GM21390 (cell line): ENCODE measurements around the gene DXO.
"Not testable (repeated sequence)": the region's sequence is repeated elsewhere in the genome, so short reads cannot be mapped to it uniquely, and the experiment has no call there.

Experiments used
- ATAC-seq: cut with Tn5 transposase; IDR thresholded peaks from one replicate; pipeline ENCODE4 v1.9.1; 2021; ENCODE audit not compliant: unreplicated experiment

DXO gene

DNA sequence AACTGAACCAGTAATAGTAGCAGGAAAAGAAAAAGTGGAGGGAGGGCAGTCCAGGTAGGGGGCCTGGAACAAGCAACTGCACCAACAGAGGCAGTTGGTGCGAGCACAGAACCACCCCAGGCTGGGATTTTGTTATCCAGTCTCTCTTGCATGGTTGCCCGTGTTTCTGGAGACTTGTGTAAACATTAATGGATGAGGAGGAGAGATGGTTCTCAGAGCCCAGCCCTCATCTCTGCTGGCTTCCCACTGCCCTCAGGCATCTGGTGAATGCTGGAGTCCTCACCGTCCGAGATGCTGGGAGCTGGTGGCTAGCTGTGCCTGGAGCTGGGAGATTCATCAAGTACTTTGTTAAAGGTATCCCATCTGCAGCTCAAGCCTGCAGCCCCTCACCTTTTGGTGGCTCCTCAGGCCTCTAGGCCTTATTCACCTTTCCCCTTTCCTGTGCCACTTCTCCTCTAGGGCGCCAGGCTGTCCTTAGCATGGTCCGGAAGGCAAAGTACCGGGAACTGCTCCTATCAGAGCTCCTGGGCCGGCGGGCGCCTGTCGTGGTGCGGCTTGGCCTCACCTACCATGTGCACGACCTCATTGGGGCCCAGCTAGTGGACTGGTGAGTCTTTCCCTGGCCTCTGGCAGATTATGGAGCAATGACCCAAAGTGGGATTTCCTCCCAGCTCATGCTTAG, 8.4 kb upstream of the DXO start:
- ATAC-seq = not testable (repeated sequence)

- ATAC-seq = no peak
These were observed 7.4 kb upstream of the DXO start for GRCh38 chr6:31979238-31979898.

DNA sequence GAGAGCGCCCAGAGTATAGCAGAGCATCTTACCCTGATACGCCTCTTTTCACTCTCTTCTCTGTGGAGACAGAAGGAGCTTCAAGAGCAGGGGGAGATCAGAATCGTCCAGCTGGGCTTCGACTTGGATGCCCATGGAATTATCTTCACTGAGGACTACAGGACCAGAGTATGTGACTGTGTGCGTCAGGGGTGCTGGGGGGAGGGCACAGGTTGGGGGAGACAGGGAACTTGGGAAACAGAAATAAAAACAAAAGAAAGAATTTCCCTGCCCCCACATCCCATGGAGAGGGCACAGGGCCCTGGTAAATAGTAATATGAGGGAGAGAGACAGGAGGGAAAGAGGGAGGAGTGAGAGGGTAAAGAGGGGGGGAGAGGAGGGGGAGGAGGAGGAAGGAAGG, 6.9 kb upstream of the DXO start:
- ATAC-seq = no peak

DNA sequence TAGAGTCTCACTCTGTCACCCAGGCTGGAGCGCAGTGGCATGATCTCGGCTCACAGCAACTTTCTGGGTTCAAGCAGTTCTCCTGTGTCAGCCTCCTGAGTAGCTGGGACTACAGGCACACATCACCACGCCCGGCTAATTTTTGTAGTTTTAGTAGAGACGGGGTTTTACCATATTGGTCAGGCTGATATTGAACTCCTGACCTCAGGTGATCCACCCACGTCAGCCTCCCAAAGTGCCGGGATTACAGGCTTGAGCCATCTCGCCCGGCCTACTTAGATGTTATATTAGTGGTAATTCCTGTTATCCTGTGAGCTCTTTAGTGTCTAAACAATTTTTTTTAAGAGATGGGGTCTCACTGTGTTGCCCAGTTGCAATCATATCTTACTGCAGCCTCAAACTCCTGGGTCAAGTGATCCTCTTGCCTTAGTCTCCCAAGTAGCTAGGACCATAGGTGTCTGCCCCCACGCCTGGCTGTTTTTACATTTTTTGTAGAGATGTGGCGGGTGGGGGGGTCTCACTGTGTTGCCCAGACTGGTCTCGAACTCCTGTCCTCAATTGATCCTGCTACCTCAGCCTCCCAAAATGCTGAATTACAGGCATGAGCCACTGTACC, 6.0 kb upstream of the DXO start:
- ATAC-seq = no peak

GRCh38 chr6:31976065-31976464, 4.1 kb upstream of the DXO start:
- ATAC-seq = not testable (repeated sequence)

DNA sequence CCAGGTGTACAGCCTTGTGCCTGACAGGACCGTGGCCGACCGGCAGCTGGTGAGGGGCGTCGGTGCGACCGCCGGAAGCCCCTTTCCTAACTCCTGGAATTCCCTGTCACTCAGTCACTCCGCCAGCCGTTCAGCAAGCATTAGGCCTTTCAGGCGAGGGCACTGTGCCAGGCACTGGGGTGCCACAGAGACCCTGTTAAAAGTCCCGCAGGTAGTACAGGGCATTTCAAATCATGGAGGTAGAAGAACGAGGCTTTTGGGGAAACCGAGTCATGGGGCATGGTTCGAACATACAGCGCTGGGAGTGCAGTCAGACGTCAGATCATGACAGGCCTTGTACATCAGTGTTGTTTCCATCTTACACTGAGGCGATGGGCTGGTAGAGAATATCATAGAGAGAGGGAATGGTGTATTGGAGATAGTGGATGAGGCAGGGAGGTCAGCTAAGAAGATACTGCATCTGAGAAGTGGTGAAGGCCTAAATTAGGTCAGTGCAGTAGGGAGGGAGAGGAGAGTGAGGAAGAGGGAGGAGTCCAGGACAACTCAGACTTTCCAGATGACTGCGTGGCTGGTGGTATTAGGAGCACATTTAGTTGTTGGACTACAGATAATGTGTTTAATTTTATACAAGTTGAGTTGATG, 892 bp upstream of the DXO start:
- ATAC-seq = no peak

DNA sequence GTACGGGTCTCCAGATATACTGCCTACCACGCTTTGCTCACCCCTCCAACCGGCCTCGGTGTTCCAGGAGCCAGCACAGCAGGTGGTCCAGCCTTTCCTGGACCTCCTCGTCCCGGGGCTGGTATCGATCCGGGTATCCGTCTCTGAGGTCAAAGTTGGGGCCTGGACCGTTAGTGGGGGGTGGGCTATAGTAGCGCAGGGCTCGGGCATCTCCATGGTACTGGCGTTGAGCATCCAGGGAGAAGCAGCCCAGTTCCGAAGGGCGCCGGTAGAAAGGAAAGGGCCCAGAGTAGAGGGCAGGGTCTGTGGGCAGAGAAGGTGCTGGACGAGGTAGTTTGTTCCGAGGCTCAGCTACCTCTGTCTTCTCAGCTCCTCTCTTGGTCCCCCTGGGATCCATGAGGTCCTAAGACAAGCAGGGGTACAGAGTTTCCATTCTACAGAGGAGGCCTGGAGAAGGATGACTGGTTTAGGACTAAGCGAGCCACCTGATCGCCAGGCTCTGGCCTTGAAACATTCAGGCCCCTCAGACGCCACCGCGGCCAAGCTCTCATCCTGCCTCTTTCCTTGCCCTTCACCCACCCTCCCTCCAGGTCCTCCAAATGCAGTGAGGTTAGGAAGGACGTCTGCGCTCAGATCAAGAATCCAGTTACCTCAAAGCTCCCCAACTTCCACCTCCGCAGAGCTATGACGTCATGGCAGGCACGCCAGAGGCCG, 502 bp downstream of the DXO start:
- ATAC-seq = no peak

- ATAC-seq = no peak
These were observed 1.2 kb downstream of the DXO start for GRCh38 chr6:31970604-31971271.

- ATAC-seq = no peak
These were observed 2.0 kb downstream of the DXO start for GRCh38 chr6:31969712-31970603.

- ATAC-seq = no peak
These were observed 2.9 kb downstream of the DXO start for GRCh38 chr6:31968791-31969711.

- ATAC-seq = no peak
These were observed 3.6 kb downstream of the DXO start for GRCh38 chr6:31968326-31968725.

DNA sequence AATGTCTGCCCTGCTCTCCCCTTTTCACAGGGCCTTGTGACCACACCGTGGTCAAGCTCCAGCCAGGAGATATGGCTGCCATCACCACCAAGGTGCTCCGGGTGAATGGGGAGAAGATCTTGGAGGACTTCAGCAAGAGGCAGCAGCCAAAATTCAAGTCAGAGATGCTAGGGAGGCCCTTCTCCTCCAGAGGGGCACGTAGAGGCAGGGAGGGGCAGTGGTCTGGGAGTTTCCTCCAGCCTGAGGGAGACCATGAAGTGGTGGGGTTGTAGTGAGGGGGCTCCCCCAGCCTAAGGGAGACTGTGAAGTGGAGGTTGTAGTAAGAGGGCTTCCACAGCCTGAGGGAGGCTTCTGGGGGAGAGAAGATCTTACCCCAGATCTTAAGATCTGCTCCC, 4.0 kb downstream of the DXO start:
- ATAC-seq = no peak

- ATAC-seq = no peak
These were observed 4.7 kb downstream of the DXO start for GRCh38 chr6:31966997-31967925.

- no peak for ATAC-seq
These were observed 5.4 kb downstream of the DXO start for GRCh38 chr6:31966506-31966905.

DNA sequence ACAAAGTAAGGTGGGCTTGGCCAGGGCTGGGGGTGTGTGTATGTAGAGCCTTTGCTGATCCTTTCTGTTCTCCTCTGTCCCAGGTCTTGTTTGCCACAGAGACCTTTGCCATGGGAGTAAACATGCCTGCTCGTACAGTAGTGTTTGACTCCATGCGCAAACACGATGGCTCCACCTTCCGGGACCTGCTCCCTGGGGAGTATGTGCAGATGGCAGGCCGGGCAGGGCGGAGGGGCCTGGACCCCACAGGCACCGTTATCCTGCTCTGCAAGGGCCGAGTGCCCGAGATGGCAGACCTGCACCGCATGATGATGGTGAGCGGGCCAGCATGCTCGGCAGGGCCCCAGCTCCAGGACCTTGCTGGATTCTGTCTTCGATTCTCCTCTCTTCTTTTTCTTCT, 6.2 kb downstream of the DXO start:
- no peak for ATAC-seq

- ATAC-seq = no peak
These were observed 8.0 kb downstream of the DXO start for GRCh38 chr6:31963921-31964320.

- no peak for ATAC-seq
These were observed 10.3 kb downstream of the DXO start for GRCh38 chr6:31961616-31962015.
